Naive thymus-derived CD4-positive, alpha-beta T cell (primary cell): ENCODE results near the gene PRKCB. TPM values are rescaled to one million over a fixed set of nuclear protein-coding genes. Genes with fewer than 3 reads are reported as not detected.
A peak's percentile ranks its signal among the peaks of the same experiment; 100 is the strongest.

ENCODE experiments used
- ATAC-seq: fragments of 150-1000 bp; cut with Tn5 transposase; 2 replicates; pipeline ENCODE4 v1.10.0; 2021; ENCODE audit warnings: mild to moderate bottlenecking, moderate library complexity
- CTCF ChIA-PET: fragments of 350-600 bp; sonication (Branson Sonifier 250); formaldehyde crosslinking; loops from one replicate; lab custom pipeline; 2021; ENCODE audit warnings: antibody characterized with exemption; lab: Charles Lee
- POLR2A ChIA-PET: fragments of 350-600 bp; sonication (Branson Sonifier 250); formaldehyde crosslinking; loops from one replicate; lab custom pipeline; 2021; ENCODE audit warnings: antibody characterized with exemption, inconsistent platforms; lab: Charles Lee
- DNase-seq, 9 donors: peaks; one replicate each; pipeline versions ENCODE4 v3.0.0 to v3.0.0-alpha.2; 2020 to 2022; ENCODE audit warnings: mixed read lengths in 1 of 9
- H3K27ac ChIP-seq: one replicate; pipeline ENCODE4 v1.7.0; 2013; ENCODE audit warnings: mild to moderate bottlenecking, low read depth, low read length, moderate library complexity
- H3K27me3 ChIP-seq, 2 donors: one replicate each; pipeline ENCODE4 v1.7.0; 2013; ENCODE audit warnings: low read length in 2 of 2, mild to moderate bottlenecking in 2 of 2, moderate library complexity in 2 of 2; ENCODE audit not compliant: control insufficient read depth in 2 of 2, insufficient read depth in 2 of 2
- H3K36me3 ChIP-seq, 3 experiments: 1 replicate in 2 of 3; 2 replicates in 1 of 3; pipeline ENCODE4 v1.7.0; 2013; ENCODE audit warnings: low read length in 3 of 3, mild to moderate bottlenecking in 3 of 3, moderate library complexity in 1 of 3; ENCODE audit not compliant: insufficient read depth in 3 of 3, control insufficient read depth in 2 of 3
- H3K4me1 ChIP-seq, 2 donors: one replicate each; pipeline ENCODE4 v1.7.0; 2013; ENCODE audit warnings: low read length in 2 of 2, mild to moderate bottlenecking in 2 of 2, moderate library complexity in 1 of 2; ENCODE audit not compliant: control insufficient read depth in 2 of 2, insufficient read depth in 2 of 2
- H3K4me3 ChIP-seq: 2 replicates; pipeline ENCODE4 v1.7.0; 2013; ENCODE audit warnings: mild to moderate bottlenecking, low read length
- H3K9me3 ChIP-seq, 3 experiments: 1 replicate in 2 of 3; 2 replicates in 1 of 3; pipeline ENCODE4 v1.7.0; 2013; ENCODE audit warnings: low read length in 3 of 3; ENCODE audit not compliant: control insufficient read depth in 2 of 3
- H3K27ac Mint-ChIP-seq, 9 donors: one replicate each; pipeline ENCODE4 v1.8.0; 2020 to 2022; ENCODE audit warnings: mixed read lengths in 9 of 9, mild to moderate bottlenecking in 8 of 9, moderate library complexity in 5 of 9, inconsistent platforms in 2 of 9
- H3K27me3 Mint-ChIP-seq, 5 donors: one replicate each; pipeline ENCODE4 v1.8.0; 2021 to 2022; ENCODE audit warnings: mixed read lengths in 5 of 5, mild to moderate bottlenecking in 1 of 5
- H3K36me3 Mint-ChIP-seq, 5 donors: one replicate each; pipeline ENCODE4 v1.8.0; 2020 to 2022; ENCODE audit warnings: mixed read lengths in 5 of 5, mild to moderate bottlenecking in 3 of 5, inconsistent platforms in 1 of 5
- H3K4me1 Mint-ChIP-seq, 7 donors: one replicate each; pipeline ENCODE4 v1.8.0; 2020 to 2022; ENCODE audit warnings: mixed read lengths in 7 of 7, mild to moderate bottlenecking in 3 of 7, inconsistent platforms in 1 of 7
- H3K4me3 Mint-ChIP-seq, 10 donors: one replicate each; pipeline ENCODE4 v1.8.0; 2020 to 2022; ENCODE audit warnings: mild to moderate bottlenecking in 10 of 10, mixed read lengths in 10 of 10, moderate library complexity in 6 of 10, inconsistent platforms in 2 of 10
- H3K9me3 Mint-ChIP-seq, 11 donors: one replicate each; pipeline ENCODE4 v1.8.0; 2020 to 2022; ENCODE audit warnings: mixed read lengths in 11 of 11, mild to moderate bottlenecking in 4 of 11, inconsistent platforms in 1 of 11, moderate library complexity in 1 of 11
- intact Hi-C, 2 donors: fragments of 100-400 bp; cut with micrococcal nuclease; formaldehyde crosslinking; loops; one replicate each; pipeline ENCODE4 v1.15.1; 2023
- polyA plus RNA-seq, 2 donors: library from polyadenylated mRNA; unstranded; fragments of 300-500 nt; fragmentation: Illumina TruSeq; gene quantifications; one replicate each; pipeline ENCODE4 v1.2.3, GENCODE V29; 2021
- total RNA-seq, 6 experiments: library from RNA in 5 of 6; stranded (reverse) in 5 of 6; gene quantifications; 1 replicate in 5 of 6; 2 replicates in 1 of 6; pipeline ENCODE4 v1.2.3 and lab custom pipeline; 2021 to 2026

PRKCB gene
- total and polyA plus RNA-seq, 7 experiments from 2014 or later, result 32.4 to 180 (median 72.9) TPM

- DNase-seq, result no peak
- Mint-ChIP-seq H3K27me3 (no peaks in the 10 kb centered on the region), H3K4me1 (peaks cover 0 to 10% (median 6%) of the 10 kb centered on the region in 7 donors), H3K4me3 (no peak overlapping the region), H3K36me3 (peaks cover 4 to 61% (median 31%) of the 10 kb centered on the region in 5 donors), H3K9me3 (peaks cover 0 to 5% (median 0%) of the 10 kb centered on the region in 11 donors), H3K27ac (no peak overlapping the region)
- no peaks in the 10 kb centered on the region for H3K4me1 ChIP-seq
- H3K27ac ChIP-seq, result no peak overlapping the region
- no peaks in the 10 kb centered on the region for H3K27me3 ChIP-seq
- H3K4me3 ChIP-seq, result no peak overlapping the region
- peaks cover 0 to 4% (median 0%) of the 10 kb centered on the region in 3 experiments for H3K36me3 ChIP-seq
- intact Hi-C loops, result no loop called here
- CTCF ChIA-PET, result interaction anchor here (0.7 kb wide), 1 partner anchor 16 kb away, joined by 4 read pairs; no protein-coding TSS in a partner anchor
- ATAC-seq, result no peak
- H3K9me3 ChIP-seq, result no peaks in the 10 kb centered on the region
- POLR2A ChIA-PET, result no interaction called here
Observed at GRCh38 chr16:23994615-23995014, 158.8 kb downstream of the PRKCB start.

DNA sequence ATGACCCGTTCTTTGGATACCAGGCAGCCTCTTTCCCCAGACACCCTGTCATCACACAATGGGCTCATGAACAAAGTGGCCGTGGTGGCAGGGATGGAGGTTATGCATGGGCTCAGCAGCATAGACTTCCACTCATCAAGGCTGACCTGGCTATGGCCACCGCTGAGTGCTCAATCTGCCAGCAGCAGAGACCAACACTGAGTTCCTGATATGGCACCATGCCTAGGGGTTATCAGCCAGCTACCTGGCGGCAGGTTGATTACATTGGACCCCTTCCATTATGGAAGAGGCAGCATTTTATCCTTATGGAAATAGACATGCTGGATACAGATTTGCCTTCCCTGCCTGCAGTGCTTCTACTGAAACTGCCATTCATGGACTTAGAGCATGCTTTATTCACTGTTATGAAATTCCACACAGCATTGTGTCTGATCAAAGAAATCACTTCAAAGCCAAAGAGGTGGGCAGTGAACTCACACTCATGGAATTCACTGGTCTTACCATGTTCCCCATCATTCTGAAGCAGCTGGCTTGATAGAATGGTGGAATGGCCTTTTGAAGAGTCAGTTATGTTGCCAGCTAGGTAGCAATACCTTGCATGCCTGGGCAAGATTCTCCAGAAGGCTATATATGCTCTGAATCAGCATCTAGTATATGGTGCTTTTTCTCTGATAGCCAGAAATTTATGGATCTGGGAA lies 160.6 kb downstream of the PRKCB start:
- no peak for DNase-seq
- H3K4me1 Mint-ChIP-seq, result peaks cover 0 to 10% (median 7%) of the 10 kb centered on the region in 7 donors
- ChIA-PET CTCF (no interaction called here), POLR2A (interaction anchor here (0.6 kb wide), 1 partner anchor 8 kb away, joined by 3 read pairs; no protein-coding TSS in a partner anchor)
- H3K4me3 Mint-ChIP-seq, result no peak overlapping the region
- peak overlapping the region in 1 of 9 donors; percentile 11 for H3K27ac Mint-ChIP-seq
- H3K36me3 Mint-ChIP-seq, result peaks cover 4 to 51% (median 23%) of the 10 kb centered on the region in 5 donors
- no peaks in the 10 kb centered on the region for H3K27me3 Mint-ChIP-seq
- Histone ChIP-seq H3K4me3 (no peak overlapping the region), H3K27ac (no peak overlapping the region), H3K4me1 (no peaks in the 10 kb centered on the region), H3K9me3 (no peaks in the 10 kb centered on the region), H3K36me3 (peaks cover 0 to 4% (median 0%) of the 10 kb centered on the region in 3 experiments), H3K27me3 (no peaks in the 10 kb centered on the region)
- H3K9me3 Mint-ChIP-seq, result peaks cover 0 to 5% (median 0%) of the 10 kb centered on the region in 11 donors
- no peak for ATAC-seq
- intact Hi-C loops, result no loop called here

GRCh38 chr16:23998771-23999170 lies 163.0 kb downstream of the PRKCB start:
- ChIA-PET CTCF (interaction anchor here (1.0 to 1.7 kb wide), 2 partner anchors 10 to 12 kb away, joined by 3 to 4 read pairs; no protein-coding TSS in a partner anchor), POLR2A (interaction anchor here (0.6 to 0.8 kb wide), 4 partner anchors 15 to 49 kb away, joined by 3 to 5 read pairs (median 4); no protein-coding TSS in a partner anchor)
- H3K27ac ChIP-seq, result no peak overlapping the region
- H3K36me3 ChIP-seq, result peaks cover 0 to 4% (median 0%) of the 10 kb centered on the region in 3 experiments
- H3K27me3 ChIP-seq, result no peaks in the 10 kb centered on the region
- H3K4me3 ChIP-seq, result no peak overlapping the region
- intact Hi-C loops, result no loop called here
- H3K27me3 Mint-ChIP-seq, result no peaks in the 10 kb centered on the region
- H3K9me3 ChIP-seq, result no peaks in the 10 kb centered on the region
- H3K4me1 ChIP-seq, result no peaks in the 10 kb centered on the region
- ATAC-seq (no peak), DNase-seq (no peak)
- peaks cover 4 to 54% (median 15%) of the 10 kb centered on the region in 5 donors for H3K36me3 Mint-ChIP-seq
- H3K4me3 Mint-ChIP-seq, result no peak overlapping the region
- H3K9me3 Mint-ChIP-seq, result peaks cover 0 to 5% (median 0%) of the 10 kb centered on the region in 11 donors
- H3K4me1 Mint-ChIP-seq, result peaks cover 0 to 21% (median 9%) of the 10 kb centered on the region in 7 donors
- no peak overlapping the region for H3K27ac Mint-ChIP-seq

DNA sequence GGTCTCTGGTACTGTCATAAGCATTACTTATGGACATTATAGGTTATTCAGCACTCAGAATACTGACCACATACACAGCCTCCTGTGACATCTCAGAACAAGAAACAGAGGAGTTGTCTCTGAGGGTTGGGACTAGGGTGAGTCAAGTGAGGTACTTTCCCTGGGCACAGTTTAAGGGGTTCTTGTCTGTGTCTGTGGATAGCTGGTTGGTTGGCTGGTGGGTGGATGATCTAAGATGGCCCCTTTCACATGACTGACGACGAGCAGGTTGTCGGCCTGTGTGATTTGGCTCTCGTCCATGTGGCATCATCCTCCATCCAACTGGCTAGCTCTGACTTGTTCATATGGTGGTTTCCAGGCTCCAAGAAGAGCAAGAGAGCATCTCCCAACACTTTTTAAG lies 163.9 kb downstream of the PRKCB start:
- H3K27ac Mint-ChIP-seq, result peak overlapping the region in 2 of 9 donors; percentile 36 to 65
- ChIA-PET POLR2A (interaction anchor here (0.6 kb wide), 1 partner anchor 16 kb away, joined by 5 read pairs; no protein-coding TSS in a partner anchor), CTCF (interaction anchor here (1.0 to 1.2 kb wide), 3 partner anchors 9 to 197 kb away, joined by 3 to 4 read pairs (median 3); no protein-coding TSS in a partner anchor)
- Histone ChIP-seq H3K36me3 (peaks cover 0 to 4% (median 0%) of the 10 kb centered on the region in 3 experiments), H3K9me3 (no peaks in the 10 kb centered on the region), H3K27ac (no peak overlapping the region), H3K4me3 (no peak overlapping the region), H3K4me1 (no peaks in the 10 kb centered on the region), H3K27me3 (no peaks in the 10 kb centered on the region)
- H3K9me3 Mint-ChIP-seq, result peaks cover 0 to 5% (median 0%) of the 10 kb centered on the region in 11 donors
- H3K36me3 Mint-ChIP-seq, result peaks cover 4 to 47% (median 9%) of the 10 kb centered on the region in 5 donors
- ATAC-seq (no peak), DNase-seq (peak in 1 of 9 donors; percentile 40)
- H3K4me3 Mint-ChIP-seq, result no peak overlapping the region
- intact Hi-C loops, result no loop called here
- H3K27me3 Mint-ChIP-seq, result no peaks in the 10 kb centered on the region
- peaks cover 0 to 29% (median 9%) of the 10 kb centered on the region in 7 donors for H3K4me1 Mint-ChIP-seq

GRCh38 chr16:24001710-24002109 lies 165.9 kb downstream of the PRKCB start:
- no peak overlapping the region for H3K4me3 Mint-ChIP-seq

GRCh38 chr16:24002619-24003018 lies 166.8 kb downstream of the PRKCB start:
- no peak for ATAC-seq
- no peaks in the 10 kb centered on the region for H3K9me3 ChIP-seq
- ChIA-PET CTCF (interaction anchor here (0.6 to 1.2 kb wide), 2 partner anchors 8 to 125 kb away, joined by 4 to 7 read pairs; no protein-coding TSS in a partner anchor), POLR2A (no interaction called here)
- intact Hi-C loops, result no loop called here
- DNase-seq, result no peak
- Mint-ChIP-seq H3K27ac (peak overlapping the region in 5 of 9 donors; percentile 2 to 65 (median 30)), H3K9me3 (peaks cover 0 to 5% (median 0%) of the 10 kb centered on the region in 11 donors), H3K4me1 (peaks cover 20 to 59% (median 24%) of the 10 kb centered on the region in 7 donors), H3K4me3 (no peak overlapping the region), H3K27me3 (no peaks in the 10 kb centered on the region), H3K36me3 (peaks cover 0 to 37% (median 3%) of the 10 kb centered on the region in 5 donors)
- H3K36me3 ChIP-seq, result no peaks in the 10 kb centered on the region
- H3K27ac ChIP-seq, result no peak overlapping the region
- H3K4me1 ChIP-seq, result peaks cover 0 to 11% of the 10 kb centered on the region in 2 donors
- H3K4me3 ChIP-seq, result no peak overlapping the region
- H3K27me3 ChIP-seq, result no peaks in the 10 kb centered on the region

More at GRCh38 chr16:24001710-24002109, 165.9 kb downstream of the PRKCB start:
- Histone ChIP-seq H3K9me3 (no peaks in the 10 kb centered on the region), H3K27me3 (no peaks in the 10 kb centered on the region), H3K4me1 (peaks cover 0 to 11% of the 10 kb centered on the region in 2 donors), H3K36me3 (no peaks in the 10 kb centered on the region), H3K27ac (no peak overlapping the region), H3K4me3 (no peak overlapping the region)
- POLR2A ChIA-PET, result no interaction called here
- H3K27ac Mint-ChIP-seq, result peak overlapping the region in 2 of 9 donors; percentile 30 to 66
- no peaks in the 10 kb centered on the region for H3K27me3 Mint-ChIP-seq
- CTCF ChIA-PET, result interaction anchor here (0.8 to 1.2 kb wide), 2 partner anchors 9 to 198 kb away, joined by 4 to 7 read pairs; no protein-coding TSS in a partner anchor
- H3K4me1 Mint-ChIP-seq, result peaks cover 12 to 50% (median 24%) of the 10 kb centered on the region in 7 donors
- ATAC-seq (no peak), DNase-seq (no peak)
- intact Hi-C loops, result no loop called here
- peaks cover 0 to 5% (median 0%) of the 10 kb centered on the region in 11 donors for H3K9me3 Mint-ChIP-seq
- H3K36me3 Mint-ChIP-seq, result peaks cover 0 to 40% (median 8%) of the 10 kb centered on the region in 5 donors
